Calu3 (cell line): ENCODE results near the gene LHX3. TPM values are rescaled to one million over a fixed set of nuclear protein-coding genes. Genes with fewer than 3 reads are reported as not detected.

ENCODE experiments used
- BruUV-seq: library from RNA; stranded (reverse); fragments of 400-500 nt; replicated peaks from 2 replicates; lab custom pipeline; 2021; lab: Mats Ljungman, UMichigan
- CTCF ChIA-PET: fragments of 300-600 bp; sonication (Branson Sonifier 250); formaldehyde crosslinking; loops from one replicate; lab custom pipeline; 2022; ENCODE audit warnings: antibody characterized with exemption; lab: Charles Lee
- DNase-seq: peaks from one replicate; pipeline ENCODE4 v3.0.0; 2022
- H3K27ac Mint-ChIP-seq: one replicate; pipeline ENCODE4 v1.8.0; 2022; ENCODE audit warnings: mixed read lengths; ENCODE audit not compliant: unreplicated experiment
- H3K27me3 Mint-ChIP-seq: one replicate; pipeline ENCODE4 v1.8.0; 2022; ENCODE audit warnings: mixed read lengths; ENCODE audit not compliant: unreplicated experiment
- H3K36me3 Mint-ChIP-seq: one replicate; pipeline ENCODE4 v1.8.0; 2022; ENCODE audit warnings: mild to moderate bottlenecking, moderate library complexity, mixed read lengths; ENCODE audit not compliant: insufficient read depth, unreplicated experiment
- H3K4me1 Mint-ChIP-seq: one replicate; pipeline ENCODE4 v1.8.0; 2022; ENCODE audit warnings: mild to moderate bottlenecking, low read depth, mixed read lengths; ENCODE audit not compliant: unreplicated experiment
- H3K4me3 Mint-ChIP-seq: one replicate; pipeline ENCODE4 v1.8.0; 2022; ENCODE audit warnings: mild to moderate bottlenecking, low read depth, moderate library complexity, mixed read lengths; ENCODE audit not compliant: unreplicated experiment
- H3K9me3 Mint-ChIP-seq: one replicate; pipeline ENCODE4 v1.8.0; 2022; ENCODE audit warnings: low read depth, mixed read lengths; ENCODE audit not compliant: unreplicated experiment
- CTCF ChIP-seq: fragments of 200-600 bp; IDR thresholded peaks from one replicate; pipeline ENCODE4 v1.8.0; 2022; ENCODE audit warnings: antibody characterized with exemption; ENCODE audit not compliant: unreplicated experiment
- intact Hi-C: fragments of 100-400 bp; cut with micrococcal nuclease; formaldehyde crosslinking; loops from one replicate; pipeline ENCODE4 v1.10.0; 2022; ENCODE audit not compliant: unreplicated experiment
- total RNA-seq: library from RNA; stranded (reverse); gene quantifications from 2 replicates; pipeline ENCODE4 v1.2.3, GENCODE V29; 2022

Gene LHX3
- total RNA-seq, 1 experiment from 2014 or later: not detected

GRCh38 chr9:136209232-136209631 is 4.3 kb upstream of the LHX3 start:
- CTCF ChIA-PET: no interaction called here
- DNase-seq: no peak
- peaks cover 11% of the 10 kb centered on the region for H3K36me3 Mint-ChIP-seq
- no peak for TF ChIP-seq CTCF
- BruUV-seq: no TSS peak
- no peaks in the 10 kb centered on the region for H3K9me3 Mint-ChIP-seq
- H3K4me3 Mint-ChIP-seq: no peak overlapping the region
- no peaks in the 10 kb centered on the region for H3K27me3 Mint-ChIP-seq
- H3K4me1 Mint-ChIP-seq: no peaks in the 10 kb centered on the region
- no peak overlapping the region for H3K27ac Mint-ChIP-seq
- intact Hi-C loops: no loop called here

- no peaks in the 10 kb centered on the region for H3K27me3 Mint-ChIP-seq
- no peak overlapping the region for H3K27ac Mint-ChIP-seq
- no peak overlapping the region for H3K4me3 Mint-ChIP-seq
- DNase-seq: no peak
- intact Hi-C loops: no loop called here
- no TSS peak for BruUV-seq
- CTCF ChIA-PET: no interaction called here
- H3K36me3 Mint-ChIP-seq: peaks cover 15% of the 10 kb centered on the region
- no peaks in the 10 kb centered on the region for H3K9me3 Mint-ChIP-seq
- H3K4me1 Mint-ChIP-seq: no peaks in the 10 kb centered on the region
- TF ChIP-seq CTCF: no peak
Measured at GRCh38 chr9:136208675-136209074, 3.7 kb upstream of the LHX3 start.

- Mint-ChIP-seq H3K9me3 (no peaks in the 10 kb centered on the region), H3K4me1 (no peaks in the 10 kb centered on the region), H3K4me3 (no peak overlapping the region), H3K36me3 (peaks cover 15% of the 10 kb centered on the region), H3K27me3 (no peaks in the 10 kb centered on the region), H3K27ac (no peak overlapping the region)
- no peak for DNase-seq
- intact Hi-C loops: no loop called here
- CTCF ChIA-PET: no interaction called here
- no peak for TF ChIP-seq CTCF
- no TSS peak for BruUV-seq
Measured at GRCh38 chr9:136207616-136208015, 2.7 kb upstream of the LHX3 start.

- CTCF ChIA-PET: no interaction called here
- no peak for TF ChIP-seq CTCF
- Mint-ChIP-seq H3K27ac (no peak overlapping the region), H3K27me3 (no peaks in the 10 kb centered on the region), H3K4me3 (no peak overlapping the region), H3K36me3 (peaks cover 15% of the 10 kb centered on the region), H3K9me3 (no peaks in the 10 kb centered on the region), H3K4me1 (no peaks in the 10 kb centered on the region)
- intact Hi-C loops: no loop called here
- BruUV-seq: no TSS peak
- DNase-seq: no peak
Measured at GRCh38 chr9:136206602-136207275, 1.8 kb upstream of the LHX3 start.
